ENCODE measurements around the gene RPS27L.
"Not testable (repeated sequence)": the region's sequence is repeated elsewhere in the genome, so short reads cannot be mapped to it uniquely, and the experiment has no call there.

RPS27L gene

DNA sequence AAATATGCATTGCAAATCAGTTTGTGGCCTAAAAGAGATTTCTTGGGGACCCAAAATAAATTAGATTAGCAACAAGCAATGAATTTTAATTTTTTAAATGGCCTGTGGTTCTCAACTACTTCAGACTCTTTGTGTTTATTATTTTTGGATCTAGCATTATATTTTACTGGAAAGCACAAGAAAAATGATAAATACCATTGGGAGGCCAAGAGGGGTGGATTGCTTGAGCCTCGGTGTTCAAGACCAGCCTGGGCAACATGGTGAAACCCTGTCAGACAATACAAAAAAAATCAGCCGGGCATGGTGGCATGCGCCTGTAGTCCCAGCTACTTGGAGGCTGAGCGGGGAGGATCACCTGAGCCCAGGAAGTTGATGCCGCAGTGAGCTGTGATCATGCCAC, 22.0 kb downstream of the RPS27L start:
- no peak for DNase-seq

DNA sequence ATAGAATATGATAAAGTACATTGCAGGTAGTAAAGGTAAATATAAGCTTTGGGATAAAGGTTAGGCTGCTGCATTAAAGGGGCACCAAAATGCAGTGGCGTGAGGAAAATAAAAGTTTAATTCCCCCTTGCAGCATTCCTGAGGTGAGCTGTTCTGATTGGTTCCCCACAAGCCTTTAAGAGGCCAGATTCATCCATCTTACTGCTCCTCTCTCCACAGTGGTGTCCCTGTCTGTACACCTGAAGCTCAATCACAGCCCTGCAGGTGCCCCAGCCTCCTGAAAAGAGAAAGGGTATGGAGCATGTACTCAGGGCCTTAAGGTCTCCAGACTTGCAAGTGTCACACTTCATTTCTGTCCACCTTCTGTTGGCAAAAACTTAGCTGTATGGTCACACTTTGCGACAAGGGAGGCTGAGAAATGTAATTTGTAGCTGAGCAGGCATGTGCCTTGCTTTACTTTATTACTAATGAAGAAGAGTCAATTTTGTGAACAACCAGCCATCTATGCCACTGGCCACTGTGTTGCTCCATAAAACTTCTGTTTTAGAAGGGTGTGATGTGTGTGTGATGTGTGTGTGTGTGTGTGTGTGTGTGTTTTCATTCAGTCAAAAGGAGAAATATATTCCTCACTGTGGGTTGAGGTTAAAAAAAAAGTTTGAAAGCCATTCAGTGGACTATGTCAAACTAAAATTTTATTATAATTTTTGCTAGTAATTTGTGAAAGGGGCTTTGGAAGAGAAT, 22.9 kb downstream of the RPS27L start:
- no peak for DNase-seq

DNA sequence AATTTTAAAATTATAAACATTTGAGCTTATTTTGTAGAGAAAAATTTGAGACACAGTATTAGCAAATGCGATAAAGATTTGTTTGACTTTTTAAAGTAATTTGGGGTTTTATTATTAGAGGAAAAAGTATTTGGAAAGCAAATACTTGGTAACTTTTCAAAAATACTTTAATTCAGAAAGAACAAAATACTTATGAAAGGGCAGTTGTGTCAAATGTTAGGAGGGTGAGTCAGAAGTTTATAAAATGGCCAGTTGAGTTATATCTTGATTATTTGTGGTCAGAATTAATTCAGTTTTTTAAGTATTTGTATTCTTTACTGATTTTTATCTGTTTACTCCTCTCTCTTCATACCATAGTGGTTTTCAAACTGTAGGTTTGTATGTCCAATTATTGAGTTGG, 23.5 kb downstream of the RPS27L start:
- DNase-seq = no peak

DNA sequence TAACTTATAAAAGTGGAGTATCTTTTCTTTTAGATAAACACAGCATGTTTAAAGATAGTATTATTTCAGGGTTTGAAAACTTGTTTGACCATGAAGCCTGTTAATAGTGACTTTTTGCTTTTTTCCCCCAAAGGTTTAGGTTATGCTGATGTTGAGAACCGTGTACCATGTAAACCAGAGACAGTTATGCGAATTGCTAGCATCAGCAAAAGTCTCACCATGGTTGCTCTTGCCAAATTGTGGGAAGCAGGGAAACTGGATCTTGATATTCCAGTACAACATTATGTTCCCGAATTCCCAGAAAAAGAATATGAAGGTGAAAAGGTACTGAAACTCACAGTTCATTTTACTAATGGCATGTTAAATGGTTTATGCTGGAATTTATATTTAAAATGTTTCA, 30.6 kb downstream of the RPS27L start:
- no peak for DNase-seq

DNA sequence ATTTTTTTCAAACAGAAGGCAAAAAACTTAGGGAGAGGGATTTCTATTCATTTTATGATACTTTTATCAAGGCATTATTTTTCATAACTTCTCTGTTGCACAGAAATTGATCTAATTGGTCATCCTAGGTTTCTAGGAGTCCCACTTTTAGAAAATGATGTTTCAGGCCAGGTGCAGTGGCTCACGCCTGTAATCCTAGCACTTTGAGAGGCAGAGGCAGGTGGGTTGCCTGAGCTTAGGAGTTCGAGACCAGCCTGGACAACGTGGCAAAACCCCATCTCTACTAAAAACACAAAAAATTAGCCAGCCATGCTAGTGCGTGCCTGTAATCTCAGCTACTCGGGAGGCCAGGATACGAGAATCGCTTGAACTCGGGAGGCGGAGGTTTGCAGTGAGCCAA, 32.8 kb downstream of the RPS27L start:
- DNase-seq = no peak

DNA sequence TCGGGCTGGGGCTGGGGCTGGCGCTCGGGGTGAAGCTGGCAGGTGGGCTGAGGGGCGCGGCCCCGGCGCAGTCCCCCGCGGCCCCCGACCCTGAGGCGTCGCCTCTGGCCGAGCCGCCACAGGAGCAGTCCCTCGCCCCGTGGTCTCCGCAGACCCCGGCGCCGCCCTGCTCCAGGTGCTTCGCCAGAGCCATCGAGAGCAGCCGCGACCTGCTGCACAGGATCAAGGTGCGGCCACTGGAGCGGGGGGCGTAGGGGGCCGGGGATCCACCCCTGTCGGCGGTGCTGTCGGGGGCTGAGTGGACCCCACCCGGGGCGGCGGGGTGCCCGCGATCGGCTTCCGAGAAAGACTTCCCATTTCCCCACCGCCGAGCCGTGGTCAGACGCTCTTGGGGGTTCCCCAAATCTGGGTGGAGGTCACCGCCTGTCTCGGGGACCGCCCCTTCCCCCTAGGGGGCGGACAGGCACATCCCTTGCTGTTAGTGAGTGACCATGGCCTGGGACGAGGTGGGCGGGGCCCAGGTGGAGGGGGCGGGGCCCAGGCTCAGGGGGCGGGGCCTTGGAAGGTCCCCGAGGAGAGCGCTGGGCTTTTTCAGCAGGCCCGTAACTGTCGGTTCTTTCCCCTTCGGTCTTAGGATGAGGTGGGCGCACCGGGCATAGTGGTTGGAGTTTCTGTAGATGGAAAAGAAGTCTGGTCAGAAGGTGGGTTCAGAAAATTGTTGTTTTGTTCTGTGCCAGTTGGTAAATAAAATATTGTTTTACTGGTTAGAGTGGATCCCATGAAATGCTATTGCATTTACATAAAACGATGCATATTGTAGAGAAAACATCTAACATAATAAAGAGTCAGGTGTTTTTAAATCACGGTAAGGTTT, 35.0 kb downstream of the RPS27L start:
- DNase-seq = peak; percentile 83

DNA sequence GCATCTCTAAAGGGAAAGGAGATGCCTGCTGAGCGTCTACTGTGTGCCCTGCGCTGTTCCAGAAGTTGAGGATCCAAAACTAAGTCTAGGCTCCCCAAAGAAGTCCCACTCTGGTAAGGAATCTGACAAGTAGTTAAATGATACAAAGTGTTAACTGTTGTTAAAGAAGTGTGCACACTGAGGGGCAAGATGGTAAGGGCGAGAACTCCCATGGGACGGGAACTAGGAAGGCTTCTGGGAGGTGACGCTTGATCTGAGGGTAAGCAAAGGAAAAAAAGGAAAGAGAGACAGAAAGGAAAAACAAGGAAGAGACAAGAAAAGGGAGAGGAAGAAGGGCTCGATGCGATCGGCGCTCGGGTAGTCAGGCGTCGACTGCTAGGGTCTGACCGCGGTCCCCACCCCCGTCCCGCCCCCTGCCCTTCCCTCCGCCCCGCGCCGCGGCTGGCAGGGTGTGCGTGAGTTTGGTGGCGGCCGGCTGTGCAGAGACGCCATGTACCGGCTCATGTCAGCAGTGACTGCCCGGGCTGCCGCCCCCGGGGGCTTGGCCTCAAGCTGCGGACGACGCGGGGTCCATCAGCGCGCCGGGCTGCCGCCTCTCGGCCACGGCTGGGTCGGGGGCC, 35.8 kb downstream of the RPS27L start, which contains the start of gene LACTB:
LACTB (plus strand) TSS at position 480 of the 620 bp plus-strand sequence; CDS start at position 491, 11 bp downstream.
- DNase-seq = peak; percentile 87

DNA sequence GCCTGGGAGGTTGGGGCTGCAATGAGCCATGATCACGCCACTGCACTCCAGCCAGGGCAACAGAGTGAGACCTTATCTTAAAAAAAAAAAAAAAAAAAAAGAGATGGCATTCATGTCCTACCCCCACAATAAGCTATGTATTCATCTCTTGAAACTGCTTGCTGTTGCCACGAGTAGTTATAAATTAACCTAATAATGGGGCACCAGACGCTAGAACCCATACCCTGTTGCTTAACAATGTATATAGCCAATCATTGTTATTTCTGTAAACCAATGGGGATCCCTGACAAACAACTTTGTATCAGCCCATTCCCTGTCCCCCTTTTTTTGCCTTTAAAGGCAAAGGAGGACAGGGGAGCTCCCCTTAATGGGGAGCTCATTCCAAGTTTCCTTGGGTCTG, 38.4 kb downstream of the RPS27L start:
- no peak for DNase-seq

DNA sequence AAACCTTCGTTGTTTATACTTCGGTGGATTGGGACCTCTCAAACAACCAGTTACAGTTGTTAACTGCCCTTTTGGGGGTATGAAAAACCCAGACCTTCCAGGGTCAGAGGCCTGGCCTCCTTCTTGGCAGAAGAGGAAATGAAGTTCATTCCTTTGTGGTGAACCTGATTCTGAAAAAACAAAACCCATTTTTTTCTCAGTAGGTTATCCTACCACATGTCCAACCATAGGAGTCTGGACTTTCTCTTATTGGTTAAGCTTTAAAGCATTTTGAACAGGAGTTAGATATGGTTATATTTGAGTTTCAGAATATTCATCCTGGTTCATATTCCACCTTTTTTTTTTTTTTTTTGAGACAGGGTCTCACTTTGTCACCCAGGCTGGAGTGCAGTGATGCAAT, 42.8 kb downstream of the RPS27L start:
- no peak for DNase-seq

DNA sequence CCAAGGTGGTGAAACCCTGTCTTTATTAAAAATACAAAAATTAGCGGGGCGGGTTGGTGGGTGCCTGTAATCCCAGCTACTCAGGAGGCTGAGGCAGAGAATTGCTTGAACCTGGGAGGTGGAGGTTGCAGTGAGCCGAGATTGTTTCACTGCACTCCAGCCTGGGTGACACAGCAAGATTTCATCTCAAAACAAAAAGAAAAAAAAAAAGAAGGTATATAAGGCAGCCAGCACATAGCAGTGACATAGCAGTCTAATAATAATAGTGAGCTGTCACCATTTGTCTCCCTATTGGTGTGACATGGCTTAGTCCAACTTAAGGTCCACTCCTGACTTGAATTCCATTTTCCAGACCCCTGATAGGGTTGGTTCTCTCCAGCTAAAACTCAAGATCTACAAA, 44.4 kb downstream of the RPS27L start:
- DNase-seq = no peak

DNA sequence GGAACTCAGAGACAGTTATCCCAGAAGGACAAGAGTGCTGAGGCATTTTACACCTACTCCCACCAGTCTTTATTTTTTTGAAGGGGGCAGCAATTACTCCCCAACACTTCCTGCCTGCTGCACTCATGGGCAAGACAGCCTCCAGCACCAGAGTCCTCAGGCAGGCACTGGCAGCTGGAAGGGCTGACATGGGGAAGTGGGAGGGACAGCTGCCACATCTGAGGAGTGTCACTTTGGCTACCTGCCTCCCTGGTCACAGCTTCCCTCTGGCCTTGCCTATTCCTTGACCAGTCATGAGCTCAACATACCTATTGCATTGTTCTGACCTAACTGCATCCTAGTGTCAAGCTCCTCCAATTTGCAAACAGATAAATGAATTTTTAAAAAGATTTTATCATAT, 45.8 kb downstream of the RPS27L start:
- no peak for DNase-seq

DNA sequence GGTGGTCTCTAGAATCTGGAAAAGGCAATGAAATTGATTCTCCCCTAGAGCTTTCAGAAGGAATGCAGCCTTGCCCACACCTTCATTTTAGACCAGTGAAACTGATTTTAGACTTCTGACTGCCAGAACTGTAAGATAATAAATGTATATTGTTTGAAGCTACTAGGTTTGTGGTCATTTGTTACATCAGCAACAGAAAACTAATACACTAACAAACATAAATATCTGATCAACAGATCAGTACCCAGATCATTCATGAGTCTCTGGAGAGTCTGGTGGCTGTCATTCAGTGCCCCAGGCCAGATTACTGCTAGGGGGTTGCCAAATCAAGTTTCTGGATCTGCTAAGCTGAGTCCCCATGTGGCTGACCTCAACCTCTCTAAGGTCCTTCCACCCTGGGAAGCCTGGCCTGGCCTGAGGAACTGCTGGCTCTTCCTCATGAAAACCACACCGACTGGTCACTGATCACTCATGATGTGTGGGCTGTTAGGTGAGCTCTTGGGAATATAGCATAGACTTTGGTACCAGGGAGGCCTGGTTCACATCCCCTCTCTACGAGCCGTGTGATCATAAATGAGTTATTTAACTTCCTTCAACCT, 46.8 kb downstream of the RPS27L start:
- no peak for DNase-seq

DNA sequence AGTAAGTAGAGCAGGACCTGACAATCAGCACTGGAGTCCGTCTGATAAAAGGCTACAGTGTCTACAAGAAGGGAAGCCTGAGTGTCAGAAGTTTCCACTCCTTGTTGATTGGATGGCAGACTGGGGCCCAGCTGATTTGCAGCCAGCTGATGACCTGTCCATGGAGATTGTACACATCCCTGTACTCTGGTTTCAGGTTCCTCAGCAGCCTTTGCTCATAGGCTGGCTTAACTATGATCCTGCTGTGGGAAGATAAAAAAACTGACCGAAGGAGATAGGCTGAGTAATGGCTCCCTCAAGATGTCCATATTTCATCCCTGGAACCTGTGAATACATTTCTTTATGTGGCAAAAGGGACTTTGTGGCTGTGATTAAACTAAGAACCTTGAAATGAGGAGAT, 47.4 kb downstream of the RPS27L start:
- DNase-seq = no peak

DNA sequence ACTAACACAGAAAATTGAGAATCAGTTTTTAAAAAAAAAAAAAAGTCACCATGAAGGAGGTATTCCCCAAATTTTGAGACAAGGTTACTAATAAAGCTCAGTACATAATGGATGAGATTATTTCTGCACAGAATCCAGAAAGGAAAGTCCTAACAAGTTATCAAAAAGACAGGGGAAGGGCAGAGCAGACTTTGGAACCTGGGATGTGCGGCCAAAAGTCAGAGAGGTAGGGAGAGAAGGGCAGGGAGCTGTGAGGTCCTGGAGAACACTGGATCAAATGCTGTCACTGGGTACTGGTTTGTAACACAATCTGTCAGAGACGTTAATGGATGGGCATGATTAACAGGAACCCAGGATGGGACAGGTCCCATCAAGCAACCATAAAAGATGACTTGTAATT, 47.8 kb downstream of the RPS27L start:
- no peak for DNase-seq

DNA sequence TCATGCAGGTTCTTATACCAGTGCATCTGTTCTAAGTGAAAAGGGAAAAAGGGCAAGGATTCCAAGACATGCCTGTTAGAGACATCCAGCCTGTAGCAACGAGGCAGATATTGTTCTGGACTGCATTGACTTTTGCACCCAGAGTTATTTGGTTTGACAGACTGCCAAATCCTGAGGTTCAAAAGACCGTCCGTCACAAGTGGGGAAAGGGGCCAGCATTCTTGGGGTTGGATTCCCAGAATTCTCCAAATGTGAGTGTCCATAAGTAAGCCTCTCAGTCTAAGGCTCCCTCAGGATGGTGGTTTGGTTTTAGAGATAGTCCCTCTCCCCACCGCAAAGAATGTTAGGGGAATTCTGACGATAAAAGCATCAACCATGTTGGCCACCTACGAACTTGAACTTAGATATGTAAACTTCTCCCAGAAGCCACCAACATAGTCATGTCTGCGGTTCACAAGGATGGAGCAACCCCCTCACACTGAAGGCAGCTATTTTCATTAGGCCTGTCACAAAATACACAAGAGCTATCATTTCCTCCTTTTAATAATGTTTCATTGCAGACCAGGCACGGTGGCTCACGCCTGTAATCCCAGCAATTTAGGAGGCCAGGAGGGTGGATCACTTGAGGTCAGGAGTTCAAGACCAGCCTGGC, 49.3 kb downstream of the RPS27L start:
- no peak for DNase-seq

DNA sequence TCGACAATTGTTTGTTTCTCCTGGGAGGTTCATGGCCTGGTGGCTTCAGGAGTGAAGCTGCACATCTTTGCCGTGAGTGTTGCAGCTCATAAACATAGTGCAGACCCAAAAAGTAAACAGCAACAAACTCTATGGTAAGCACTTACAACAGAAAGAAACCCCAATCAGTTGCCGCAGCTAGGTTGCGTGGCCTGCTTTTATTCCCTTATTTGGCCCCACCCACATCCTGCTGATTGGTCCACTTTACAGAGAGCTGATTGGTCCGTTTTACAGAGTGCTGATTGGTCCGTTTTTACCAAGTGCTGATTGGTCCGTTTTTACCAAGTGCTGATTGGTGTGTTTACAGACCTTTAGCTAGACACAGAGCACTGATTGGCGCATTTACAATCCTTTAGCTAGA, 51.9 kb downstream of the RPS27L start:
- not testable (repeated sequence) for DNase-seq

DNA sequence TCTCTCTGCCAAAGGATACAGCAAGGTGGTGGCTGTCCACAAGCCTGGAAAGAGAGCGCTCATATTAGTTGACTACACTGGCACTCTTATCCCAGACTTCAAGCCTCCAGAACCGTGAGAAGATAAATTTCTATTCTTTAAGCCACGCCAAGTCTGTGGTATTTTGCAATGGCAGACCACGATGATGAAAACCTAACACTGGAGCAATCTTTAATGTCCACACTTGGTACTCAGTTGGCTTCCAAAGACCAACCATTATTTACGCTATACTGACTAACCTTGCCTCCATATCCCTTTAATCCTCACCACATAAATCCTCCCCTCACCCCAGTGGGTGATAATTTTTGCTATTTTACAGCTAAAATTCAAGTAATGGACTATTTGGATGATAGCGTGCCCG, 52.5 kb downstream of the RPS27L start:
- no peak for DNase-seq

DNA sequence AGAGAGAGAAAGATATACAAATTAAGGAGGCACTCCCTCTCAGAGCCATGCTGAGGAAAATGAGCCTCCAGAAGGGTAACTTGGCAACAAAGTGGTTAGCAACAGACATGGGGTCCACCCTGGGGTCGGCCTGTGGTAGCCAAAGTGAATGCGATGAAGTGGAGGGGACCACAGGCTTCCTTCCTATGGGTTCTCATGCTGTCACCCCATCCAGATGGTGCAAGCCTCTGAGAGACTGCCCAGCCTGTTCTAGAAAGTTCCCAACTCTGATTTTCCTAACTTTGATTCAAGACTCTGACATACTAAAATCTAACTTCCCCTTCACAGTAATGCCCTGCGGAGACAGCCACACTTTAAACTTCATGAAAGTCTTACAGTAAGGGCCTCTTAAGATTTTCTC, 53.9 kb downstream of the RPS27L start:
- DNase-seq = no peak

DNA sequence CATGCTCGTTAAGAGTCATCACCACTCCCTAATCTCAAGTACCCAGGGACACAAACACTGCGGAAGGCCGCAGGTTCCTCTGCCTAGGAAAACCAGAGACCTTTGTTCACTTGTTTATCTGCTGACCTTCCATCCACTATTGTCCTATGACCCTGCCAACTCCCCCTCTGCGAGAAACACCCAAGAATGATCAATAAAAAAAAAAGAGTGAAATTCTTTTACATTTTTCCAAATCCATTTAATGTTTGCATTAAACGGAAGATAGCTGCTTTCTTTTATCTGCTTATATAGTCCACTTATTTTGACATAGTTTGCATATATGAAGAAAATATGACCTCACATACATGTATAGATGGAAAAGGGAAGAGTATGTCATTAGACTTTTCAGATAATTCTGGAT, 57.7 kb downstream of the RPS27L start:
- DNase-seq = not testable (repeated sequence)

DNA sequence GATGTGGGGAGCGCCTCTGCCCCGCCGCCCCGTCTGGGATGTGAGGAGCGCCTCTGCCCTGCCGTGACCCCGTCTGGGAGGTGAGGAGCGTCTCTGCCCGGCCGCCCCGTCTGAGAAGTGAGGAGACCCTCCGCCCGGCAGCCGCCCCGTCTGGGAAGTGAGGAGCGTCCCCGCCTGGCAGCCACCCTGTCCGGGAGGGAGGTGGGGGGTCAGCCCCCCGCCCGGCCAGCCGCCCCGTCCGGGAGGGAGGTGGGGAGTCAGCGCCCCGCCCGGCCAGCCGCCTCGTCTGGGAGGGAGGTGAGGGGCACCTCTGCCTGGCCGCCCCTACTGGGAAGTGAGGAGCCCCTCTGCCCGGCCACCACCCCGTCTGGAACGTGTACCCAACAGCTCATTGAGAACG, 58.4 kb downstream of the RPS27L start:
- DNase-seq = not testable (repeated sequence)
